NCI-H2107 (cell line): Measurements from ENCODE around the gene MAFG.

Experiments
- DNase-seq: peaks from one replicate; lab custom pipeline; 2025; lab: John Stamatoyannopoulos, UW

The MAFG gene

GRCh38 chr17:81939881-81940385 lies 12.4 kb upstream of the MAFG start:
- no peak for DNase-seq

- no peak for DNase-seq
Observed at GRCh38 chr17:81939218-81939617, 11.7 kb upstream of the MAFG start.

GRCh38 chr17:81935709-81936084 lies 8.2 kb upstream of the MAFG start:
- no peak for DNase-seq

DNA sequence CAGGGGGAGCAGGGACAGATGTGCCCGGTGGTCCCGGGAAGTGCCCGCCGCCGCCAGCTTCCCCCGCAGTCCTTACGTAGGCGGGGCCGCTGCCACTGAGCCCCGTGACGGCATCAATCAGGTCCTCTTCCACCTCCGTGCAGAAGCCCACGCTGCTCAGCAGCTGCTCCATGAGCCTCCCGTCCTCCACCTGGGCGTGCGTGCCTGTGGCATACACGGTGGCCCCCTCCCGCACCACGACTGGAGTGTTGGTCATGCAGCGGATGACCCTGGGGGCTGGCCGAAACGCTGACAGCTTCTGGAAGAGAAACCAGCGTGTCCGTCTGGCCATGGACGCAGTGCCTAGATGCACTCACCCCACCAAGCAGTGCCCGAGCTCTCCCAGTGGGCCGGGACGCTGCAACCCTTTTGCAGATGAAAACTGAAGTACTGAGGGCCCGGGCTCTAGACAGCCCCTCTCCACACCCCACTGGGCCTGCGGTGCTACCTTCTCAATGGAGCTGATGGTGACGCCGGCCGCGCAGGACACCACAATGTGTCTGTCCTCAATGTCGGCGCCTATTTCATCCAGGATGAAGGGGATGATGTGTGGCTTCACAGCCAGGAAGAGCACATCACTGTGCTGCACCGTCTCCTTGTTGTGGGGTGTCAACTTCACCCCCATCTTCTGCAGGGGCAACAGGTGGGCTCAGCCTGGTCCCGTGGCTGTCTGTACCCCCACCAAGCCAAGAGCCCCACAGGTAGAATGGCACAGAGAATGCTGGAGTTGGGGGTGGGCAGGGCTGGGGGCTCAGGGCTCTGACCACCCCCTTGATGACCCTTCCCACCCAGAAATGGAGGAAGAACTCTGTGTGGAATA lies 7.5 kb upstream of the MAFG start:
- DNase-seq, result no peak

DNA sequence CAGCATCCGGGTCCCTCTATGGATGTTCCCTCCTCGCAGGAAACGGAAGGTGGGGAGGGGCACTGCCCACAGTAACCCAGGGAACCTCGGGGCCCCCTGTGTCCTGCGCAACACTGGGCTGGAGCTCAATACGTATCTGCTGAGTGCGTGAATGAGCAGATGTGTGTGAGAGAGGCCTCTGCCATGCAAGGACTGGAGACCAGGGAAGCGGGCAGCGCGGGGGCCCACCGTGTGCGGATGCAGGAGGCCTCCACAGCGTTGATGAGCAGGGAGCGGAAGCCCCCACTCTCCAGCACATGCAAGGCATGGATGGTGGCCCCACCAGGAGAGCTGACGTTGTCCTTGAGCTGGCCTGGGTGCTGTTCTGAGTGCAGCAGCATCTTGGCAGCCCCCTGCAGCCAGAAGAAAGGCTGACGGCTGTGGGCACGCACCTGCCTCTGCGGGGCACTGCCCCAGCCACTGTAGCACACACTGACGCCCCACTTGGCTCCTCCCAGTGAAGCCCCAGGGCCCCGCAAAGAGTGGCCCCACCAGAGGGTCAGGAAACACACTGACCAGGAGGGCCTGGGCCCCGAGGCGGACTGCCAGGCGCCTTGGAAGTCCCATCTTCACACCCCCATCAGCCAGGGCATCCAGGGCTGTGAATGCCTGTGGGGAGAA lies 6.7 kb upstream of the MAFG start:
- DNase-seq, result no peak

GRCh38 chr17:81933178-81933699 lies 5.7 kb upstream of the MAFG start:
- DNase-seq, result no peak

GRCh38 chr17:81932333-81932983 lies 4.9 kb upstream of the MAFG start:
- DNase-seq, result no peak

DNA sequence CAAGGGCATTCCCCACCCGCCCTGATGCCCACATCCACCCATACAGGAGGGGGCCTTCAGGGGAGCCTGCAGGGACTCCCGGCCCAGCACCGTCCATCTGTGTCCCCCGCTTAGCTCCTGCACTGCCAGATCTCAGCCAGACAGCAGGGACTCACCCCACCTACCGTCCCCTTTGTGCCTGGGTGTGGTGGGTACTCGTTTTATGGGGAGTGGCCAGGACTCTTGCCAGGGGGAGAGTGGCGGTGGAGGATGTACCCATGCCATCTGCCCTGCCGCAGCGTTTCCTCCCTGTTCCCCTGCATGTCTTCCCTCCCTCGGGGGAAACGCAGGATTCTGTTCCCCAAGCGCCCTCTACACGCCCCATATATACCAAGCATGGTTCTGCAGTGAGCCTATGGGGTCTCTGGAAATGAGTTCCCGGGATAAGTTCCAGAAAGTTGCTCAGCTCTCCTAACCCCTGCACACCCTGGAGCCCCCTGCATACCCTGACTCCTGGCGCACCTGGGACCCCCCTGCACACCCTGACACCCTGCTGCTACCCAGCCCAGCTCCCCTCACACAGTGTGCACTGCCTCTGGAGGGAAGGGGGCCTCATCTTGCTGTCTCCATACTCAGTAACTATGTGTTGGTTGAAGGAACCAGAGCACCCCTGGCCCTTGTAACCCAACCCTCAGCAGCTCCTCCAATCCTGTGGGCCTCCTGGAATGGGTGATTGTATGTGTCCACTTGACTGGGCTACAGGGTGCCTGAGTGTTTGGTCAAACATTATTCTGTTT lies 4.2 kb upstream of the MAFG start:
- DNase-seq, result no peak

DNA sequence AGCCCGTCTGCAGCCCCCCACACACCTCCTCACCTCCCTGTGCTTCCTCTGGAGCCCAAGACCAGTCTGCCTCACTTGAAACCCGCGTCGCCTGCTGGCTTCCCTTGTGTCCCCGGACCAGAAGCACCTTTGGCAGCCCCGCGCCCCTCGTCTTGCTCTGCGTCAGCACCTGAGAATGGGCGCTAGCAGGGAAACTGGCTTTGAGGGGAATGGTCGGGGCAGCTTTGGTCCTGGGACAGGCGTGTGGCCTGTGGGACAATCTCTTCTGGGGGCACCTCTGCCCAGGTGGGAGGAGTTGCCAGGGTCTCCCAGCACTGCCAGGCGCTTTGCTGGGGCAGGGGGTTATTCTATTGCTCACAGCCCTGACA lies 3.6 kb upstream of the MAFG start:
- DNase-seq, result no peak

DNA sequence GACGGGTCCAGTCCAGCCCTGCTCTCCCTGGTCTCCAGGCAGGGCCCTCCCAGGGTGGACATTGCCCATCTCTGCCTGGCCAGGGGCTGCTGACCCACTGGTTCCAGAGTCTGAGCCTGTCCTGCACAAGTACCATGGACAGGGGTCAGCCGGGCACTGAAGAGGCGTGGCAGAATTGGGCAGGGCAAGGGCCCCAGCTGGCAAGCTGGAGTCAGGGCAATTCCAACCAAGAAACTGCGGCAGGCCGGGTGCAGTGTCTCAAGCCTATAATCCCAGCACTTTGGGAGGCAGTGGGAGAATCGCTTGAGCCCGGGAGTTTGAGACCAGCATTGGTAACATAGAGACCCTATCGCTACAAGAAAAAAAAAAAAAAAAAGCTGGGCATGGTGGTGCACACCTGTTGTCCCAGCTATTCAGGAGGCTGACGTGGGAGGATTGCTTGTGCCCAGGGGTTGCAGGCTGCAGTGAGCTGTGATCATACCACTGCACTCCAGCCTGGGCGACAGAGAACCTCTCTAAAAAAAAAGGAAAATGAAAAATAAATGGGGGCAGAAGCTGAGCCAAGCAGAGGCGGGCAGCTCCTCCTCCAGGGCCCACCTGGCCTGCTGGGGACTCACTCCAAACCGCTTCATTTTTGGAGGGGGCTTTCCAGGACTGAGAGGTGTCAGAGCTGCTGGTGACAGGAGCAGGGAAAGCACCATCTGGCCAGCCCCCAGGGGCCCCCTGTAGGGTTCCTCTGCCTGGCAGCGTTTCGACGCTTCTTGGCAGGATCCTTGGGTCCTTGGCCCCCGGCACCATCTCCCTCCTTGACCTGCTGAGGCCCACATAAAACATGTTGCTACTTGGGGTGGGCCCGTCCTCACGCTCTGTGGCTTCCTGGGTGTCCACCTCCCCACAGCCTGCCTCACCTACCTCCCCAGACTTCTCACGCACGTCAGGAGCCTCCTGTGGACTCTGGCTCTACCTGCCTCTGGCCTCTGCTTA lies 2.9 kb upstream of the MAFG start:
- no peak for DNase-seq

GRCh38 chr17:81929253-81930141 lies 2.0 kb upstream of the MAFG start:
- no peak for DNase-seq

GRCh38 chr17:81928544-81929252 lies 1.2 kb upstream of the MAFG start:
- no peak for DNase-seq

GRCh38 chr17:81927152-81927652 lies 333 bp downstream of the MAFG start:
- no peak for DNase-seq

- DNase-seq, result no peak
Observed at GRCh38 chr17:81926451-81927151, 934 bp downstream of the MAFG start.

GRCh38 chr17:81925860-81926450 lies 1.6 kb downstream of the MAFG start:
- DNase-seq, result no peak

GRCh38 chr17:81924557-81925532 lies 2.7 kb downstream of the MAFG start:
- no peak for DNase-seq
